Keratinocyte (primary cell): ENCODE measurements around the gene PTPRB. TPM values are rescaled to one million over a fixed set of nuclear protein-coding genes. Genes with fewer than 3 reads are reported as not detected.

Source experiments
- DNase-seq: peaks from one replicate; pipeline ENCODE4 v3.0.0-alpha.2; 2011; ENCODE audit warnings: low read depth, missing footprints, low spot score
- FAIRE-seq: peaks from 2 replicates; lab custom pipeline; 2011; peaks lifted over from hg19 to GRCh38; lab: Jason Lieb, UNC
- H2AFZ ChIP-seq: 2 replicates; pipeline ENCODE4 v1.6.0; 2012; ENCODE audit warnings: low read length, control low read depth, inconsistent platforms; ENCODE audit not compliant: control insufficient read depth
- H3K27ac ChIP-seq: 2 replicates; pipeline ENCODE4 v1.5.1; 2011; ENCODE audit warnings: low read length; ENCODE audit not compliant: control insufficient read depth, insufficient read depth
- H3K27me3 ChIP-seq: 3 replicates; pipeline ENCODE4 v1.6.0; 2011; ENCODE audit warnings: low read length; ENCODE audit not compliant: control insufficient read depth, insufficient read depth; ENCODE audit errors: extremely low read depth
- H3K36me3 ChIP-seq, 2 experiments: 2 replicates in 1 of 2; 3 replicates in 1 of 2; pipeline ENCODE4 v1.5.1; 2011; ENCODE audit warnings: low read length in 2 of 2, mild to moderate bottlenecking in 1 of 2; ENCODE audit not compliant: control insufficient read depth in 2 of 2, insufficient read depth in 2 of 2; ENCODE audit errors: extremely low read depth in 1 of 2
- H3K4me1 ChIP-seq: 3 replicates; pipeline ENCODE4 v1.5.1; 2011; ENCODE audit warnings: low read length; ENCODE audit not compliant: control insufficient read depth, insufficient read depth; ENCODE audit errors: extremely low read depth
- H3K4me2 ChIP-seq: 3 replicates; pipeline ENCODE4 v1.6.0; 2011; ENCODE audit warnings: low read depth, low read length; ENCODE audit not compliant: control insufficient read depth, insufficient read depth; ENCODE audit errors: extremely low read depth
- H3K4me3 ChIP-seq, 3 experiments: fragments of 200-600 bp in 1 of 3; sonication (generic) in 1 of 3; 2 replicates in 2 of 3; 3 replicates in 1 of 3; pipeline ENCODE4 v1.5.1; 2011 to 2016; ENCODE audit warnings: low read length in 3 of 3, mild to moderate bottlenecking in 3 of 3, control low read depth in 2 of 3, inconsistent platforms in 1 of 3, low read depth in 1 of 3, mixed read lengths in 1 of 3, mixed run types in 1 of 3, moderate library complexity in 1 of 3; ENCODE audit not compliant: control insufficient read depth in 2 of 3, insufficient read depth in 2 of 3; ENCODE audit errors: extremely low read depth in 1 of 3
- H3K79me2 ChIP-seq: 2 replicates; pipeline ENCODE4 v1.6.0; 2012; ENCODE audit warnings: low read length; ENCODE audit not compliant: control insufficient read depth, insufficient read depth
- H3K9ac ChIP-seq: 3 replicates; pipeline ENCODE4 v1.6.0; 2011; ENCODE audit warnings: low read length; ENCODE audit not compliant: control insufficient read depth, insufficient read depth; ENCODE audit errors: extremely low read depth
- H3K9me1 ChIP-seq: 3 replicates; pipeline ENCODE4 v1.6.0; 2011; ENCODE audit warnings: low read length; ENCODE audit not compliant: control insufficient read depth, insufficient read depth; ENCODE audit errors: extremely low read depth
- H3K9me3 ChIP-seq: 2 replicates; pipeline ENCODE4 v1.5.1; 2012; ENCODE audit warnings: low read depth, low read length; ENCODE audit not compliant: control insufficient read depth
- H4K20me1 ChIP-seq: 3 replicates; pipeline ENCODE4 v1.6.0; 2011; ENCODE audit warnings: low read length; ENCODE audit not compliant: control insufficient read depth, insufficient read depth; ENCODE audit errors: extremely low read depth
- CTCF ChIP-seq, 3 experiments: IDR thresholded peaks in 1 of 3; conservative IDR thresholded peaks in 1 of 3; optimal IDR thresholded peaks in 1 of 3; 2 replicates in 2 of 3; 3 replicates in 1 of 3; pipeline versions ENCODE3 to v1.5.1; 2011; ENCODE audit warnings: low read length in 3 of 3, mild to moderate bottlenecking in 3 of 3, moderate library complexity in 2 of 3, control low read depth in 1 of 3, inconsistent platforms in 1 of 3; ENCODE audit not compliant: insufficient read depth in 2 of 3; ENCODE audit errors: extremely low read depth in 1 of 3
- EZH2 ChIP-seq: IDR thresholded peaks from one replicate; pipeline ENCODE4 v1.6.1; 2012; ENCODE audit warnings: inconsistent platforms, mild to moderate bottlenecking, low read length, moderate library complexity
- dilution Hi-C: fragments of 300-500 bp; cut with MboI; formaldehyde crosslinking; loops from one replicate; pipeline ENCODE4 v1.7.0; 2020; ENCODE audit warnings: low sequenced_read_pairs; ENCODE audit not compliant: extremely low pct_ligation_motif_present
- polyA plus RNA-seq, 5 experiments: library from polyadenylated mRNA; depleted of rRNA in 3 of 5; stranded (reverse) in 3 of 5; stranded (forward) in 1 of 5; unstranded in 1 of 5; fragments of >200 nt; gene quantifications; 1 replicate in 1 of 5; 2 replicates in 3 of 5; 3 replicates in 1 of 5; pipeline versions ENCODE4 v1.2.1 to v1.2.3, GENCODE V29; 2011 to 2012; ENCODE audit warnings: missing spikeins in 2 of 5, low read depth in 1 of 5, low replicate concordance in 1 of 5

The PTPRB gene
- polyA plus RNA-seq, 1 donor (not counting 4 experiments of a cell fraction or from before 2014, with no cell fraction given) = 0.46 TPM

- no peak overlapping the region for H3K9ac ChIP-seq
- no peaks in the 10 kb centered on the region for H3K36me3 ChIP-seq
- no peaks in the 10 kb centered on the region for H4K20me1 ChIP-seq
- DNase-seq (no peak), FAIRE-seq (no peak)
- H3K9me1 ChIP-seq = no peaks in the 10 kb centered on the region
- H3K9me3 ChIP-seq = no peaks in the 10 kb centered on the region
- no peaks in the 10 kb centered on the region for H3K79me2 ChIP-seq
- no peaks in the 10 kb centered on the region for H3K27me3 ChIP-seq
- TF ChIP-seq EZH2 = no peak
- no peak for TF ChIP-seq CTCF (optimal IDR thresholded peaks at IDR 0.05 in 1 of 3, IDR thresholded peaks at IDR 0.05 in 1 of 3, conservative IDR thresholded peaks at IDR 0.05 in 1 of 3; ENCODE audit: extremely low read depth in 1 of 3, insufficient read depth in 2 of 3, low read length in 3 of 3)
- no peak overlapping the region for H2AFZ ChIP-seq
- no peak overlapping the region for H3K4me3 ChIP-seq
- H3K4me1 ChIP-seq = no peaks in the 10 kb centered on the region
- no peak overlapping the region for H3K4me2 ChIP-seq
- H3K27ac ChIP-seq = no peak overlapping the region
- dilution Hi-C loops = no loop called here
Observed at GRCh38 chr12:70577283-70577634, 60.0 kb downstream of the PTPRB start.

- Histone ChIP-seq H4K20me1 (no peaks in the 10 kb centered on the region), H3K27me3 (no peaks in the 10 kb centered on the region), H3K27ac (no peak overlapping the region)
Observed at GRCh38 chr12:70576341-70577282, 60.6 kb downstream of the PTPRB start.

More at GRCh38 chr12:70576341-70577282, 60.6 kb downstream of the PTPRB start:
- FAIRE-seq (peak; percentile 17), DNase-seq (peak; percentile 19)
- no peak overlapping the region for H3K4me2 ChIP-seq
- H2AFZ ChIP-seq = no peak overlapping the region
- no peak overlapping the region for H3K4me3 ChIP-seq
- H3K4me1 ChIP-seq = no peaks in the 10 kb centered on the region
- TF ChIP-seq CTCF (optimal IDR thresholded peaks at IDR 0.05 in 1 of 3, IDR thresholded peaks at IDR 0.05 in 1 of 3, conservative IDR thresholded peaks at IDR 0.05 in 1 of 3; ENCODE audit: extremely low read depth in 1 of 3, insufficient read depth in 2 of 3, low read length in 3 of 3) (peak; percentile 35 to 70 (median 65)), EZH2 (no peak)
- dilution Hi-C loops = no loop called here
- no peaks in the 10 kb centered on the region for H3K9me3 ChIP-seq
- H3K9ac ChIP-seq = no peak overlapping the region
- no peaks in the 10 kb centered on the region for H3K9me1 ChIP-seq
- no peaks in the 10 kb centered on the region for H3K79me2 ChIP-seq
- no peaks in the 10 kb centered on the region for H3K36me3 ChIP-seq
